ENCODE measurements around the gene ACAN. TPM values are rescaled to one million over a fixed set of nuclear protein-coding genes. Genes with fewer than 3 reads are reported as not detected.

The ACAN gene
- total RNA-seq, 4 donors from 2014 or later: 0.05 to 0.25 (median 0.19) TPM; not detected in 1

Other genes starting within 250 kb of the ACAN start
- 10 to 100 TPM in 2 of 4 donors, 1 to 10 TPM in 2; 9.3 to 29.3 (median 17.3) TPM for gene AEN, start 182.1 kb upstream of the ACAN start, total RNA-seq
- 10 to 100 TPM in 3 of 4 donors, 1 to 10 TPM in 1; 6.1 to 15.1 (median 12.9) TPM for gene ISG20, start 164.4 kb upstream of the ACAN start, total RNA-seq
- 10 to 100 TPM in 1 of 4 donors, 1 to 10 TPM in 3; 4.8 to 14.6 (median 8.9) TPM for gene HAPLN3, start 92.1 kb downstream of the ACAN start, total RNA-seq
- gene MFGE8, start 109.9 kb downstream of the ACAN start, total RNA-seq: 100 to 1,000 TPM; 154 to 211 (median 171) TPM

All from suprapubic skin (tissue), 4 donors.